Stimulated activated naive CD8-positive, alpha-beta T cell treated with anti-CD3 and anti-CD28 coated beads, Interleukin-15, amount 100 ng/mL, for 72 hours (primary cell): Measurements from ENCODE around the gene PRKAG1.

Source experiments
- ATAC-seq: fragments of 150-1000 bp; cut with Tn5 transposase; 2 replicates; pipeline ENCODE4 v1.10.0; 2021; ENCODE audit warnings: mild to moderate bottlenecking, moderate library complexity
- DNase-seq, 2 donors: peaks; one replicate each; pipeline ENCODE4 v3.0.0; 2021 to 2022
- H3K27ac Mint-ChIP-seq, 2 donors: one replicate each; pipeline ENCODE4 v1.8.0; 2022; ENCODE audit warnings: mild to moderate bottlenecking in 2 of 2, mixed read lengths in 2 of 2, moderate library complexity in 2 of 2
- H3K27me3 Mint-ChIP-seq: one replicate; pipeline ENCODE4 v1.8.0; 2022; ENCODE audit warnings: mixed read lengths
- H3K4me1 Mint-ChIP-seq: one replicate; pipeline ENCODE4 v1.8.0; 2022; ENCODE audit warnings: mild to moderate bottlenecking, mixed read lengths
- H3K4me3 Mint-ChIP-seq, 2 donors: one replicate each; pipeline ENCODE4 v1.8.0; 2022; ENCODE audit warnings: mild to moderate bottlenecking in 2 of 2, mixed read lengths in 2 of 2, moderate library complexity in 1 of 2
- H3K9me3 Mint-ChIP-seq, 2 donors: one replicate each; pipeline ENCODE4 v1.8.0; 2022; ENCODE audit warnings: mixed read lengths in 2 of 2

Gene PRKAG1

GRCh38 chr12:49012739-49013138 lies 5.8 kb downstream of the PRKAG1 start:
- Mint-ChIP-seq H3K9me3 (no peaks in the 10 kb centered on the region), H3K4me1 (peaks cover 39% of the 10 kb centered on the region)

GRCh38 chr12:49010092-49010668 lies 8.4 kb downstream of the PRKAG1 start:
- no peak overlapping the region for H3K4me3 Mint-ChIP-seq
- ATAC-seq: no peak
- DNase-seq: no peak
- H3K27ac Mint-ChIP-seq: no peak overlapping the region
- no peaks in the 10 kb centered on the region for H3K9me3 Mint-ChIP-seq
- H3K4me1 Mint-ChIP-seq: peaks cover 15% of the 10 kb centered on the region
- no peaks in the 10 kb centered on the region for H3K27me3 Mint-ChIP-seq

More at GRCh38 chr12:49012739-49013138, 5.8 kb downstream of the PRKAG1 start:
- no peak for ATAC-seq
- no peaks in the 10 kb centered on the region for H3K27me3 Mint-ChIP-seq
- no peak for DNase-seq
- H3K27ac Mint-ChIP-seq: no peak overlapping the region
- H3K4me3 Mint-ChIP-seq: no peak overlapping the region

DNA sequence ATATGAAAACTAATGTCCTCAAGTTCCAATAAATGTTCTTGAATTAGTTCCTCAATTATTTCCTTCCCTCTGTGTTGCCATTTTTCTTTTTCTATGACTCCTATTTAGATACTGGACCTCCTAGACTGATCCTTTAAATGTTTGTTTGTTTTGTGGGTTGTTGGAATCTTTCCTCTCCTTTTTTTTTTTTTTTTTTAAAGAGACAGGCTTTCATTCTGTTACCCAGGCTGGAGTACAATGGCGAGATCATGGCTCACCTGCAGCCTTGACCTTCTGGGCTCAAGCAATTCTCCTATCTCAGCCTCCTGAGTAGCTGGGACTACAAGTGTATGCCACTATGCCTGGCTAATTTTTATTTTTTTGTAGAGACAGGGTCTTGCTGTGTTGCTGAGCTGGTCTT lies 9.6 kb downstream of the PRKAG1 start:
- Mint-ChIP-seq H3K4me3 (no peak overlapping the region), H3K27ac (no peak overlapping the region), H3K4me1 (peaks cover 7% of the 10 kb centered on the region), H3K27me3 (no peaks in the 10 kb centered on the region), H3K9me3 (no peaks in the 10 kb centered on the region)
- DNase-seq: no peak
- ATAC-seq: no peak

DNA sequence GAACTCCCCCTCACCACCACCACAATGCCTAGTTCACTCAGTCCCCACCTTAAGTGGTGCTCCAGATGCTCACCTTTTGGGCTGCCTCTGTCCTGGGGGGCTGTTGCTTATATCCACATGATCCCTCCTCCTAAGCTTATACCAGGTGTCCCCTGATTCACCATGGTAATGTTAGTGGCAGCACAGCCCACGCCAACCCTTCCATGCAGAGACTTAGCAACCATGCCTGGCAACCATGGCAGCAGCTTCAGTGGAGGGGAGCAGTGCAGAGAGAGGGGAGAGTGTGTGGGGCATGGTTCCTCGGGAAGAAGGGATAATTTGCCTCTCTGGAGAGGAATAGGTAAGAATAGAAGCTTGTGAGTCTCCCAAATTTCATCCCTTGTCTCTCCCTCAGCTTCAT lies 18.2 kb downstream of the PRKAG1 start:
- peak overlapping the region in 1 of 2 donors; percentile 60 for H3K27ac Mint-ChIP-seq
- no peak for ATAC-seq
- no peaks in the 10 kb centered on the region for H3K9me3 Mint-ChIP-seq
- H3K4me3 Mint-ChIP-seq: peak overlapping the region in 1 of 2 donors; percentile 7
- DNase-seq: no peak
- H3K27me3 Mint-ChIP-seq: peaks cover 48% of the 10 kb centered on the region
- H3K4me1 Mint-ChIP-seq: peaks cover 46% of the 10 kb centered on the region

GRCh38 chr12:48999371-49000131 lies 19.0 kb downstream of the PRKAG1 start, which contains the start of gene DDN:
Gene DDN (minus strand): TSS chr12:48999375. CDS start chr12:48999287, 88 bp downstream.
- H3K9me3 Mint-ChIP-seq: no peaks in the 10 kb centered on the region
- peaks cover 51% of the 10 kb centered on the region for H3K4me1 Mint-ChIP-seq
- DNase-seq: peak; percentile 47 to 58
- peak within 1 kb of the TSS in 1 of 2 donors; percentile 81 for H3K27ac Mint-ChIP-seq
- H3K27me3 Mint-ChIP-seq: peaks cover 56% of the 10 kb centered on the region
- ATAC-seq: peak; percentile 72
- H3K4me3 Mint-ChIP-seq: peak within 1 kb of the TSS; percentile 83 to 87

DNA sequence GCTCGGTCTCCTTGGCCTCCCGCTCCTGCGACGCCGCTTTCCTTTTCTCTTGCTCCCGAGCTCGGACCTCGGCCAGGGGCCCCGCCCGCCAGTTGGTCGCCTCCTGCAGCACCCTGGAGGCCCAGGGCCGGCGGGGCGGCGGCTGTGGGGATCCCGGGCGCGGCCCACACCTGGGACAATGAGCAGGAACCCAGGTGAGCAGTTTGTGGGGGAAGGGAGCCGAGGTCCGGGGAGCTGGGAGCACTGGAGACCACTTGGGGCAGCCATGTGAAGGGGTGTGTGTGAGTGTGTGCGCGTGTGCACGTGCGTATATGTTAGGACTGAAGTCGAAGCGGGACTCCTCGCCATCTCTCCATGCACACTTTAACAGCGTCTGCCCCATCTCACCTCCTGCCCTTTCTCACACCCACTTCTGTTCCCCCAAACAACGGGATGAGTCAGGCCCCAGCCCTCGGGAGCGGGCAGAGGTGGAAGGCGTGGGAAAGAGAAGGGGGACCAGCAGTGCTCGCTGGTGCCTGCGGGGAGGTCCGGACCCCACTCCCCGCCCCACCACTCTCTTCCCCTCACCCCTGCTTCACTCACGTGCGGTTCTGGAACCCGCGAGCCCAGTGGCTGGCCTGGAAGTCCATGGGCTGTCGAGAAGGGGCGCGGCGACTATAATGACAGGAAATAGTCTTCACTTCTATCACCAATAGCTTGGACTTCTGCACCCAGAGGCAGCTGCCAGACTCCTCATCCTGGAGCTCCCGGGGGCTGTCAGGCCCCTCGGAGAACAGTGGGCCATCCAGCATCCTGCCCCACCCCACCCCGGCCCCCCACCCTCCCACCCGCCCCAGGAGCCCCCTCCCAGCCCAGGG lies 19.9 kb downstream of the PRKAG1 start:
- ATAC-seq (no peak), DNase-seq (no peak)
- Mint-ChIP-seq H3K27ac (no peak overlapping the region), H3K27me3 (peaks cover 64% of the 10 kb centered on the region), H3K4me3 (peak overlapping the region; percentile 73 to 83), H3K9me3 (no peaks in the 10 kb centered on the region), H3K4me1 (peaks cover 51% of the 10 kb centered on the region)

- ATAC-seq (peak; percentile 15), DNase-seq (peak in 1 of 2 donors; percentile 42)
- Mint-ChIP-seq H3K27ac (no peak overlapping the region), H3K4me3 (peak overlapping the region; percentile 73 to 83), H3K4me1 (peaks cover 51% of the 10 kb centered on the region), H3K9me3 (no peaks in the 10 kb centered on the region), H3K27me3 (peaks cover 70% of the 10 kb centered on the region)
These were observed 20.7 kb downstream of the PRKAG1 start for GRCh38 chr12:48997719-48998496.

GRCh38 chr12:48996794-48997718 lies 21.5 kb downstream of the PRKAG1 start:
- Mint-ChIP-seq H3K27me3 (peaks cover 70% of the 10 kb centered on the region), H3K4me3 (peak overlapping the region; percentile 64 to 79), H3K9me3 (no peaks in the 10 kb centered on the region), H3K27ac (no peak overlapping the region), H3K4me1 (peaks cover 51% of the 10 kb centered on the region)
- ATAC-seq (peak; percentile 58), DNase-seq (peak in 1 of 2 donors; percentile 64)

DNA sequence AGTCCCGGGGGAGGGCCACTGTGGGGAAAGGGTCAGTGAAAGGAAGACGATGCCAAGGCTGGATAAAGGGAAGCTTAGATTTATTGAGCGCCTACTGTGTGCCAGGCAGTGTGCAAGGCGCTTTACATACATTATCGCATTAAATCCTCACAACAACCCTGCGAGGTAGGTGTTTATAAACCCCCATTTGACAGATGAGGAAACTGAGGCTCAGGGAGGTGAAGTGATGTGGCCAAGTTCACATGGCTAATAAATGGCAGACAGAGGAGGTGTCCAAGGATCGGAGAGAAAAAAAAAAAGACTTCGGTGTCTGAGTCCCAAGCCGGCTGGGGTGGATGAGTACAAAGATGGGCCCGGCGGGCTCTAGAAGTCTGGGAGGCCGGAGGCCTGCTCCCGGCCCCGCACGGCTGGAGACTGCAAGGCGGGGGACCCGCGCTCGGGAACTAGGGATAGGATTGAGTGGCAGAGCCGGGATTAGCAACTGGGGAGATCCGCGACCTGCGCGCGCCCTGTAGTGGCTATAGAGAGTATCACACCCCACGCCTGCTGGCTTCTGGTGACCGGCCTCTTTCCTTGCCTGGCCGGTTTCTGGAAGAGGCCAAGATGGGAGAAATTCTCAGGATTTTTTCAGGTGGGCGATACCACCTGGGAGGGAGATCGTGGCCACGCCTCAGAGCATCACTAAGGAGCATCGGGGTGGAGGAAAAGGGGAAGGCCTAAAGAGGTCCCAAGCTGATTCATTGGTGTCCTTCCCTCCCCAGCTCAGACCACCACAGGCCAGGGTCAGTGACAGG lies 23.3 kb downstream of the PRKAG1 start:
- ATAC-seq (no peak), DNase-seq (peak; percentile 42 to 43)
- Mint-ChIP-seq H3K4me1 (peaks cover 47% of the 10 kb centered on the region), H3K27ac (no peak overlapping the region), H3K4me3 (peak overlapping the region; percentile 26 to 51), H3K27me3 (peaks cover 69% of the 10 kb centered on the region), H3K9me3 (no peaks in the 10 kb centered on the region)

DNA sequence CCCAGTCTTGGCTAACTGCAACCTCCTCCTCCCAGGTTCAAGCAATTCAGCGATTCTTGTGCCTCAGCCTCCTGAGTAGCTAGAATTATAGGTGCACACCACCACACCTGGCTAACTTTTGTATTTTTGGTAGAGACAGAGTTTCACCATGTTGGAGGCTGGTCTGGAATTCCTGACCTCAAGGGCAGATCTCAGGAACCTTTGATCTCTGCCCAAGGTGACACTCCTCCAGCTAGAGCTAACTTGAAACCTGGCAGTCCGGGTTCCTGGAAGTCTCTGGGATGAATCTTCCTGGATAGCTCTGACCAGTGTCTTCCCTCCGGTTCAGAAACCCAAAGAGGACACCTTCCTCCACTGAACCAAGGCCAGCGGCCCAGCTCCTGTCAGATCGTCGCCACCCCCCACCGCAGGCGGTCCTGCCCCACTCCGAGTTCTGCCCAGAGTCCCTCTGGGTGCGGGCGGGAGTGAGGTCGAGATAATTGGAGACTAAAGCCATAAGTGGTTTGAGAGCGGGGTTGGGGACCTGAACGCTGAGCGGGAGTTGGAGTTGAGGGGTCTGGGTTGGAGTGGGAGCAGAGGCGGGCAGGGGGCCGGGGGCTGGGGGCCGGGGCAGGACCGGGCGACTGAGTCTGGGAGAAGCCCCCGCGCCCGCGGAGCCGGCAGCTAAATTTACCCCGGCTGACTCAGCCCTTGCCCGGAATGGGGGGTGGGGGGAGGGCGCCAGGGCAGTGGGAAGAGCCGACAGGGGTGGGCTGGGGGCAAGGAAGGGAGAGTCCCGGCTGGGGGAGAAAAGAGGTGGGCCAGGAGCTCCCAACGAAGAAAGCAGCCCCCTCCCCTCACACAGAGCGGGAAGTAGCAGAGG lies 24.1 kb downstream of the PRKAG1 start:
- H3K4me1 Mint-ChIP-seq: peaks cover 39% of the 10 kb centered on the region
- DNase-seq (no peak), ATAC-seq (no peak)
- no peak overlapping the region for H3K4me3 Mint-ChIP-seq
- no peaks in the 10 kb centered on the region for H3K9me3 Mint-ChIP-seq
- no peak overlapping the region for H3K27ac Mint-ChIP-seq
- H3K27me3 Mint-ChIP-seq: peaks cover 69% of the 10 kb centered on the region

DNA sequence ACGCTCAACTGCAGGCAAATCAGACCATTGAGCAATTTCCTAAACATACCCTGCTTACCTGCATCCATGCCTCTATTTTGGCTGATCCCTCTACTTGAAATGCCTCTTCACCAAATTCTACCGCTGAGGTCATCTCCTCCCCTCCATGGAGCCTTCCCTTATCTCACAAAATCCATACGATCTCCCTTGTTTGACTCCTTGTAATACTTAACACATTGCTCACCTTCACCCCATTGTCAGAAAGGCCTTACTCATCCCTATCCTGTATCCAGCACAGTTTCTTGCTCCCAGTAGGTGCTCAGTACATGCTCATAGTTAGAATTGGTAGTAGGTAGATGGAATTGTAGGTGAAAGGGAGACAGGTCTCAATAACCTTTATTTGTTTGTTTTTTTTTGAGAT lies 24.8 kb downstream of the PRKAG1 start:
- no peak for DNase-seq

GRCh38 chr12:48991247-48992050 lies 27.1 kb downstream of the PRKAG1 start:
- ATAC-seq (no peak), DNase-seq (no peak)
- peaks cover 80% of the 10 kb centered on the region for H3K27me3 Mint-ChIP-seq
- H3K4me3 Mint-ChIP-seq: no peak overlapping the region
- H3K4me1 Mint-ChIP-seq: peaks cover 19% of the 10 kb centered on the region
- H3K27ac Mint-ChIP-seq: no peak overlapping the region
- no peaks in the 10 kb centered on the region for H3K9me3 Mint-ChIP-seq

More for the DNA sequence above, 24.8 kb downstream of the PRKAG1 start:
- H3K27ac Mint-ChIP-seq: no peak overlapping the region
- H3K27me3 Mint-ChIP-seq: peaks cover 73% of the 10 kb centered on the region
- H3K4me3 Mint-ChIP-seq: no peak overlapping the region
- no peak for ATAC-seq
- H3K9me3 Mint-ChIP-seq: no peaks in the 10 kb centered on the region
- H3K4me1 Mint-ChIP-seq: peaks cover 32% of the 10 kb centered on the region
